GM23338 (cell line): Measurements from ENCODE around the gene HERC5.

ENCODE experiments used
- CREB1 ChIP-seq: fragments of 250-450 bp; sonication (Bioruptor Pico); IDR thresholded peaks from 2 replicates; pipeline ENCODE4 v1.5.0; 2020; ENCODE audit warnings: low read depth, mild to moderate bottlenecking, moderate library complexity
- EZH2 ChIP-seq: fragments of 200-600 bp; sonication (generic); IDR thresholded peaks from one replicate; pipeline ENCODE4 v1.8.0; 2017; ENCODE audit warnings: antibody characterized with exemption, mild to moderate bottlenecking, low read depth; ENCODE audit not compliant: unreplicated experiment
- EZH2phosphoT487 ChIP-seq: fragments of 200-600 bp; sonication (generic); IDR thresholded peaks from one replicate; pipeline ENCODE4 v1.8.1; 2018; ENCODE audit warnings: antibody characterized with exemption; ENCODE audit not compliant: unreplicated experiment
- JUNB ChIP-seq: IDR thresholded peaks from one replicate; pipeline ENCODE4 v1.6.1; 2016; ENCODE audit warnings: antibody characterized with exemption; ENCODE audit not compliant: unreplicated experiment
- POLR2AphosphoS5 ChIP-seq: IDR thresholded peaks from 2 replicates; pipeline ENCODE4 v1.6.1; 2016; ENCODE audit warnings: antibody characterized with exemption, low read depth
- REST ChIP-seq: IDR thresholded peaks from one replicate; pipeline ENCODE4 v1.6.1; 2018; ENCODE audit warnings: antibody characterized with exemption; ENCODE audit not compliant: unreplicated experiment
- STAT1 ChIP-seq: IDR thresholded peaks from one replicate; pipeline ENCODE4 v1.6.1; 2016; ENCODE audit warnings: antibody characterized with exemption; ENCODE audit not compliant: unreplicated experiment
- ZNF331 ChIP-seq: fragments of 250-450 bp; sonication (Bioruptor Pico); IDR thresholded peaks from 2 replicates; pipeline ENCODE4 v1.5.0; 2020; ENCODE audit warnings: low read depth, mild to moderate bottlenecking, moderate library complexity
- TF ChIP-seq, protein P1 (sequence below), 2 experiments: fragments of 200-600 bp in 1 of 2; sonication (generic) in 1 of 2; conservative IDR thresholded peaks; 2 replicates each; pipeline versions ENCODE4 v1.5.1 to v1.6.1; 2016 to 2017; ENCODE audit warnings: antibody characterized with exemption in 2 of 2, low read depth in 2 of 2, mild to moderate bottlenecking in 2 of 2, moderate library complexity in 1 of 2
- TF ChIP-seq, protein P2 (sequence below): fragments of 250-450 bp; sonication (Bioruptor Pico); IDR thresholded peaks from 2 replicates; pipeline ENCODE4 v1.5.0; 2020; ENCODE audit warnings: mild to moderate bottlenecking, moderate library complexity

DNA sequence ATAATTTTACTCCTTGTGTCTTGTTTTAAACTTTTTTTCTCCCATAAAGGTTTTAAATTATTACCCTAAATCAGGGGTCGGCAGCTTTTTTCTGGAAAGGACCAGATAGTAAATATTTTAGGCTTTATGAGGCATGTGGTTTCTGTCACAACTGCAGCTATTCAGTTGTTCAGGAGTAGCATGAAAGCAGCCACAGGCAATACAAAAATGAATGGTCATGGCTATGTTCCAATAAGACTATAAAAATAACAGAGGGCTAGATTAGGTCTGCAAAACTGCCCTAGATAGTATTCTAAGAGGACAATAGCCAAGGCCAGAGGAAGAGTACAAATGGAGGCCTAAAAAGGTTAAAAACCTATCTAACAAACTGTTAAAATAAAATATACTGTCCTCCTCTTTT is 24.6 kb downstream of the HERC5 start:
- TF ChIP-seq, protein P1, sequence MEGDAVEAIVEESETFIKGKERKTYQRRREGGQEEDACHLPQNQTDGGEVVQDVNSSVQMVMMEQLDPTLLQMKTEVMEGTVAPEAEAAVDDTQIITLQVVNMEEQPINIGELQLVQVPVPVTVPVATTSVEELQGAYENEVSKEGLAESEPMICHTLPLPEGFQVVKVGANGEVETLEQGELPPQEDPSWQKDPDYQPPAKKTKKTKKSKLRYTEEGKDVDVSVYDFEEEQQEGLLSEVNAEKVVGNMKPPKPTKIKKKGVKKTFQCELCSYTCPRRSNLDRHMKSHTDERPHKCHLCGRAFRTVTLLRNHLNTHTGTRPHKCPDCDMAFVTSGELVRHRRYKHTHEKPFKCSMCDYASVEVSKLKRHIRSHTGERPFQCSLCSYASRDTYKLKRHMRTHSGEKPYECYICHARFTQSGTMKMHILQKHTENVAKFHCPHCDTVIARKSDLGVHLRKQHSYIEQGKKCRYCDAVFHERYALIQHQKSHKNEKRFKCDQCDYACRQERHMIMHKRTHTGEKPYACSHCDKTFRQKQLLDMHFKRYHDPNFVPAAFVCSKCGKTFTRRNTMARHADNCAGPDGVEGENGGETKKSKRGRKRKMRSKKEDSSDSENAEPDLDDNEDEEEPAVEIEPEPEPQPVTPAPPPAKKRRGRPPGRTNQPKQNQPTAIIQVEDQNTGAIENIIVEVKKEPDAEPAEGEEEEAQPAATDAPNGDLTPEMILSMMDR (conservative IDR thresholded peaks at IDR 0.05; ENCODE audit: low read depth in 2 of 2): no peak
- TF ChIP-seq ZNF331: no peak
- no peak for TF ChIP-seq EZH2
- TF ChIP-seq REST: no peak
- no peak for TF ChIP-seq POLR2AphosphoS5
- TF ChIP-seq EZH2phosphoT487: no peak
- no peak for TF ChIP-seq JUNB
- TF ChIP-seq CREB1 (CRISPR knock-in tag): no peak
- TF ChIP-seq, protein P2, sequence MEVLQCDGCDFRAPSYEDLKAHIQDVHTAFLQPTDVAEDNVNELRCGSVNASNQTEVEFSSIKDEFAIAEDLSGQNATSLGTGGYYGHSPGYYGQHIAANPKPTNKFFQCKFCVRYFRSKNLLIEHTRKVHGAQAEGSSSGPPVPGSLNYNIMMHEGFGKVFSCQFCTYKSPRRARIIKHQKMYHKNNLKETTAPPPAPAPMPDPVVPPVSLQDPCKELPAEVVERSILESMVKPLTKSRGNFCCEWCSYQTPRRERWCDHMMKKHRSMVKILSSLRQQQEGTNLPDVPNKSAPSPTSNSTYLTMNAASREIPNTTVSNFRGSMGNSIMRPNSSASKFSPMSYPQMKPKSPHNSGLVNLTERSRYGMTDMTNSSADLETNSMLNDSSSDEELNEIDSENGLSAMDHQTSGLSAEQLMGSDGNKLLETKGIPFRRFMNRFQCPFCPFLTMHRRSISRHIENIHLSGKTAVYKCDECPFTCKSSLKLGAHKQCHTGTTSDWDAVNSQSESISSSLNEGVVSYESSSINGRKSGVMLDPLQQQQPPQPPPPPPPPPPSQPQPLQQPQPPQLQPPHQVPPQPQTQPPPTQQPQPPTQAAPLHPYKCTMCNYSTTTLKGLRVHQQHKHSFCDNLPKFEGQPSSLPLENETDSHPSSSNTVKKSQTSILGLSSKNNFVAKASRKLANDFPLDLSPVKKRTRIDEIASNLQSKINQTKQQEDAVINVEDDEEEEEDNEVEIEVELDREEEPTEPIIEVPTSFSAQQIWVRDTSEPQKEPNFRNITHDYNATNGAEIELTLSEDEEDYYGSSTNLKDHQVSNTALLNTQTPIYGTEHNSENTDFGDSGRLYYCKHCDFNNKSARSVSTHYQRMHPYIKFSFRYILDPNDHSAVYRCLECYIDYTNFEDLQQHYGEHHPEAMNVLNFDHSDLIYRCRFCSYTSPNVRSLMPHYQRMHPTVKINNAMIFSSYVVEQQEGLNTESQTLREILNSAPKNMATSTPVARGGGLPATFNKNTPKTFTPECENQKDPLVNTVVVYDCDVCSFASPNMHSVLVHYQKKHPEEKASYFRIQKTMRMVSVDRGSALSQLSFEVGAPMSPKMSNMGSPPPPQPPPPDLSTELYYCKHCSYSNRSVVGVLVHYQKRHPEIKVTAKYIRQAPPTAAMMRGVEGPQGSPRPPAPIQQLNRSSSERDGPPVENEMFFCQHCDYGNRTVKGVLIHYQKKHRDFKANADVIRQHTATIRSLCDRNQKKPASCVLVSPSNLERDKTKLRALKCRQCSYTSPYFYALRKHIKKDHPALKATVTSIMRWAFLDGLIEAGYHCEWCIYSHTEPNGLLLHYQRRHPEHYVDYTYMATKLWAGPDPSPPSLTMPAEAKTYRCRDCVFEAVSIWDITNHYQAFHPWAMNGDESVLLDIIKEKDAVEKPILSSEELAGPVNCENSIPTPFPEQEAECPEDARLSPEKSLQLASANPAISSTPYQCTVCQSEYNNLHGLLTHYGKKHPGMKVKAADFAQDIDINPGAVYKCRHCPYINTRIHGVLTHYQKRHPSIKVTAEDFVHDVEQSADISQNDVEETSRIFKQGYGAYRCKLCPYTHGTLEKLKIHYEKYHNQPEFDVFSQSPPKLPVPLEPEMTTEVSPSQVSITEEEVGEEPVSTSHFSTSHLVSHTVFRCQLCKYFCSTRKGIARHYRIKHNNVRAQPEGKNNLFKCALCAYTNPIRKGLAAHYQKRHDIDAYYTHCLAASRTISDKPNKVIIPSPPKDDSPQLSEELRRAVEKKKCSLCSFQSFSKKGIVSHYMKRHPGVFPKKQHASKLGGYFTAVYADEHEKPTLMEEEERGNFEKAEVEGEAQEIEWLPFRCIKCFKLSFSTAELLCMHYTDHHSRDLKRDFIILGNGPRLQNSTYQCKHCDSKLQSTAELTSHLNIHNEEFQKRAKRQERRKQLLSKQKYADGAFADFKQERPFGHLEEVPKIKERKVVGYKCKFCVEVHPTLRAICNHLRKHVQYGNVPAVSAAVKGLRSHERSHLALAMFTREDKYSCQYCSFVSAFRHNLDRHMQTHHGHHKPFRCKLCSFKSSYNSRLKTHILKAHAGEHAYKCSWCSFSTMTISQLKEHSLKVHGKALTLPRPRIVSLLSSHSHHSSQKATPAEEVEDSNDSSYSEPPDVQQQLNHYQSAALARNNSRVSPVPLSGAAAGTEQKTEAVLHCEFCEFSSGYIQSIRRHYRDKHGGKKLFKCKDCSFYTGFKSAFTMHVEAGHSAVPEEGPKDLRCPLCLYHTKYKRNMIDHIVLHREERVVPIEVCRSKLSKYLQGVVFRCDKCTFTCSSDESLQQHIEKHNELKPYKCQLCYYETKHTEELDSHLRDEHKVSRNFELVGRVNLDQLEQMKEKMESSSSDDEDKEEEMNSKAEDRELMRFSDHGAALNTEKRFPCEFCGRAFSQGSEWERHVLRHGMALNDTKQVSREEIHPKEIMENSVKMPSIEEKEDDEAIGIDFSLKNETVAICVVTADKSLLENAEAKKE: no peak
- TF ChIP-seq STAT1: no peak
